Left colon (tissue), 2 donors: Measurements from ENCODE around the gene DSCAM. TPM values are rescaled to one million over a fixed set of nuclear protein-coding genes. Genes with fewer than 3 reads are reported as not detected.

Experiments used
- ATAC-seq: fragments of 200-7000 bp; cut with Tn5 transposase; one replicate; pipeline ENCODE4 v1.9.1; 2020; ENCODE audit warnings: mild to moderate bottlenecking, moderate library complexity
- DNase-seq, 2 donors: peaks; one replicate each; pipeline ENCODE4 v3.0.0-alpha.2; 2020
- intact Hi-C, 2 donors: fragments of 100-400 bp; cut with DNase I in 1 of 2; cut with micrococcal nuclease in 1 of 2; formaldehyde crosslinking; loops; one replicate each; pipeline versions ENCODE4 v1.11.2 to v1.14.0; 2022; cut with DNase I, micrococcal nuclease
- total RNA-seq, 2 donors: library from RNA; stranded (reverse); fragmentation: NEBNext Ultra II Directional; extraction: Animal tissue kit (Norgen Biotek cat#: 25700); gene quantifications; one replicate each; pipeline ENCODE4 v1.2.1, GENCODE V29; 2021
- donor health status: DM: no; HTN: no; CAD: no.
- donor health status: DM: yes; HTN: yes; CAD: no.

Gene DSCAM
- total RNA-seq, 2 donors from 2014 or later = not detected

- intact Hi-C loops = no loop called here
- ATAC-seq (no peak), DNase-seq (no peak)
Measured at GRCh38 chr21:40681164-40681859, 165.6 kb downstream of the DSCAM start.

GRCh38 chr21:40680311-40680710 is 166.6 kb downstream of the DSCAM start:
- DNase-seq (no peak), ATAC-seq (no peak)
- intact Hi-C loops = no loop called here

GRCh38 chr21:40678681-40679284 is 168.2 kb downstream of the DSCAM start:
- intact Hi-C loops = no loop called here
- no peak for ATAC-seq
- DNase-seq = no peak

- intact Hi-C loops = no loop called here
- ATAC-seq = no peak
Measured at GRCh38 chr21:40675017-40675416, 171.9 kb downstream of the DSCAM start.

GRCh38 chr21:40672602-40673001 is 174.4 kb downstream of the DSCAM start:
- intact Hi-C loops = no loop called here
- no peak for DNase-seq
- ATAC-seq = no peak

More at GRCh38 chr21:40675017-40675416, 171.9 kb downstream of the DSCAM start:
- DNase-seq = no peak

GRCh38 chr21:40671716-40672115 is 175.2 kb downstream of the DSCAM start:
- intact Hi-C loops = no loop called here
- ATAC-seq (no peak), DNase-seq (no peak)

- no peak for ATAC-seq
- intact Hi-C loops = no loop called here
- DNase-seq = no peak
Measured at GRCh38 chr21:40668555-40669275, 178.2 kb downstream of the DSCAM start.

- ATAC-seq (no peak), DNase-seq (no peak)
- intact Hi-C loops = no loop called here
Measured at GRCh38 chr21:40667967-40668366, 179.0 kb downstream of the DSCAM start.

- intact Hi-C loops = no loop called here
- DNase-seq (no peak), ATAC-seq (no peak)
Measured at GRCh38 chr21:40662889-40663288, 184.1 kb downstream of the DSCAM start.

- DNase-seq (no peak), ATAC-seq (no peak)
- intact Hi-C loops = no loop called here
Measured at GRCh38 chr21:40660461-40660860, 186.5 kb downstream of the DSCAM start.

- intact Hi-C loops = no loop called here
- ATAC-seq = no peak
- DNase-seq = no peak
Measured at GRCh38 chr21:40658311-40658710, 188.6 kb downstream of the DSCAM start.

- intact Hi-C loops = no loop called here
- ATAC-seq = no peak
- no peak for DNase-seq
Measured at GRCh38 chr21:40652436-40652835, 194.5 kb downstream of the DSCAM start.

- ATAC-seq = no peak
- intact Hi-C loops = no loop called here
Measured at GRCh38 chr21:40647706-40648105, 199.3 kb downstream of the DSCAM start.

GRCh38 chr21:40646651-40647050 is 200.3 kb downstream of the DSCAM start:
- DNase-seq (no peak), ATAC-seq (no peak)
- intact Hi-C loops = no loop called here

More at GRCh38 chr21:40647706-40648105, 199.3 kb downstream of the DSCAM start:
- no peak for DNase-seq

GRCh38 chr21:40641042-40641441 is 205.9 kb downstream of the DSCAM start:
- intact Hi-C loops = no loop called here
- no peak for DNase-seq

GRCh38 chr21:40640266-40640789 is 206.6 kb downstream of the DSCAM start:
- intact Hi-C loops = no loop called here
- DNase-seq (no peak), ATAC-seq (no peak)

More at GRCh38 chr21:40641042-40641441, 205.9 kb downstream of the DSCAM start:
- no peak for ATAC-seq

- intact Hi-C loops = no loop called here
- DNase-seq = no peak
- ATAC-seq = no peak
Measured at GRCh38 chr21:40639616-40640194, 207.3 kb downstream of the DSCAM start.

GRCh38 chr21:40638466-40639251 is 208.3 kb downstream of the DSCAM start:
- ATAC-seq = no peak
- intact Hi-C loops = no loop called here
- DNase-seq = no peak

- ATAC-seq (no peak), DNase-seq (no peak)
- intact Hi-C loops = no loop called here
Measured at GRCh38 chr21:40636026-40636425, 210.9 kb downstream of the DSCAM start.
